Fibroblast of pulmonary artery (primary cell): ENCODE data around the gene ZDHHC18.
A peak's percentile ranks its signal among the peaks of the same experiment; 100 is the strongest.

Source experiments
- DNase-seq: peaks from one replicate; pipeline ENCODE4 v3.0.0-alpha.2; 2010; ENCODE audit warnings: low read depth
- H3K4me3 ChIP-seq: replicated peaks from 2 replicates; pipeline ENCODE4 v1.5.1; 2011; ENCODE audit warnings: low read depth, mild to moderate bottlenecking, control low read depth, low read length, moderate library complexity
- TF ChIP-seq, protein P1 (sequence below): IDR thresholded peaks from 2 replicates; pipeline ENCODE4 v1.5.1; 2011; ENCODE audit warnings: mild to moderate bottlenecking, control low read depth, low read length, inconsistent platforms; ENCODE audit errors: missing control alignments

ZDHHC18 gene

DNA sequence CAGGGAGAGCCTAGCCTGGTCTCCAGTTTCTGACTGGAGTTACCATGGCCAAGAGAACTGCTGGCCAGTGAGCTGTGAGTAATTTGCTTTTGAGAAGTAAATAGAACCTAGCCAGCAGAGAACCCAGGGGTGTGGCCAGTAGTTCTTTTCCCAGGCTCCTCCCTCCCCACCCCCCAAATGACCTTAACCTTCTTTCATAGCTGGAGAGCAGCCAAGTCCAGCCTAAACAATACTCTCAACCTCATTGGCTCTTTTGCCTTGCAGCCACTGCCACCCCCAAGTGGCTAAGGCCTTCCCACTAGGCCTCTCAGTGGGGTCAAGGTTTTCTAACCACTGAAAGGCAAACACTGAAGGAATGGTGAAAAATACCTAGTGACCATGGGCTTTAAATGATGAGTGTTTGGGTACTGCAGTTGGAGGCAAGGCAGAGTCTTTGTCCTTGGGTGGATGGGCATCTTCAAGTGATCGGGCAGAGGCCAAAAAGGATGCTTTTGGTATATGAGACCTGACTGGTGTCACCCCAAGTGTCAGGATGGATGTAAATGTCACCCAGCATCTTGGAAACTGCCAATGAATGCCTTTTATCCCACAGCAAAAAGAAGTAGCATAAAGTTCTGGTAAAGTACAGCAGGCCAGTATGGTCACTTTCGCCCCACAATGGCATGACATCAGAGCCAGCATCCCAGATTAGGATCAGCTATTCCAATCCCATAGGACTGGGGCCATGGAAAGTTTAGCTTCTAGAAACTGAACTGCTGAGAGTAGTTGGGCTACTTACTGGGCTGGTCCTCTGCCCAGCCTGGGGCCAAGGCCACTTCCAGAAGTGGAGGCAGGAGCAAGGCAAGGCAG is 42.2 kb upstream of the ZDHHC18 start:
- DNase-seq, result peak; percentile 86
- TF ChIP-seq, protein P1, sequence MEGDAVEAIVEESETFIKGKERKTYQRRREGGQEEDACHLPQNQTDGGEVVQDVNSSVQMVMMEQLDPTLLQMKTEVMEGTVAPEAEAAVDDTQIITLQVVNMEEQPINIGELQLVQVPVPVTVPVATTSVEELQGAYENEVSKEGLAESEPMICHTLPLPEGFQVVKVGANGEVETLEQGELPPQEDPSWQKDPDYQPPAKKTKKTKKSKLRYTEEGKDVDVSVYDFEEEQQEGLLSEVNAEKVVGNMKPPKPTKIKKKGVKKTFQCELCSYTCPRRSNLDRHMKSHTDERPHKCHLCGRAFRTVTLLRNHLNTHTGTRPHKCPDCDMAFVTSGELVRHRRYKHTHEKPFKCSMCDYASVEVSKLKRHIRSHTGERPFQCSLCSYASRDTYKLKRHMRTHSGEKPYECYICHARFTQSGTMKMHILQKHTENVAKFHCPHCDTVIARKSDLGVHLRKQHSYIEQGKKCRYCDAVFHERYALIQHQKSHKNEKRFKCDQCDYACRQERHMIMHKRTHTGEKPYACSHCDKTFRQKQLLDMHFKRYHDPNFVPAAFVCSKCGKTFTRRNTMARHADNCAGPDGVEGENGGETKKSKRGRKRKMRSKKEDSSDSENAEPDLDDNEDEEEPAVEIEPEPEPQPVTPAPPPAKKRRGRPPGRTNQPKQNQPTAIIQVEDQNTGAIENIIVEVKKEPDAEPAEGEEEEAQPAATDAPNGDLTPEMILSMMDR, result no peak
- H3K4me3 ChIP-seq, result no peak overlapping the region

DNA sequence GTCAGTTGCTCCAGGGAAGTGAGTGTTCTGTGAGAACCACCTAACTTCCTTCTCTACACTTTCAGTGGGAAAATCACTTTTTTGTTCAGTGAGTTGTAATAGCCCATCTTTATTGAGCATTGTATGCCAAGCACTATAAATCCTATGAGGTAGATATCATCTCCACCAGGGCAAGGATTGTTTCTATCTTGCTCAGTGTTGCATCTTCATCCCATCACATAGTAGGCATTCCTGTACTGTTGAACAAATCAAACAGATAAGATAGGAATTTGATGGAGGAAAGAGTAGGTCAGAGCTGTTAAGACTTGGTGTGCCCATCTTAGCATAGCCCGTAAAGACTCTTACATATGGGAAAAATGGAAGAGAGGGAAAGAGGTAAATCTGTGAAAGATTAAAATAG is 41.6 kb upstream of the ZDHHC18 start:
- H3K4me3 ChIP-seq, result no peak overlapping the region
- DNase-seq, result no peak
- TF ChIP-seq, protein P1, result no peak

DNA sequence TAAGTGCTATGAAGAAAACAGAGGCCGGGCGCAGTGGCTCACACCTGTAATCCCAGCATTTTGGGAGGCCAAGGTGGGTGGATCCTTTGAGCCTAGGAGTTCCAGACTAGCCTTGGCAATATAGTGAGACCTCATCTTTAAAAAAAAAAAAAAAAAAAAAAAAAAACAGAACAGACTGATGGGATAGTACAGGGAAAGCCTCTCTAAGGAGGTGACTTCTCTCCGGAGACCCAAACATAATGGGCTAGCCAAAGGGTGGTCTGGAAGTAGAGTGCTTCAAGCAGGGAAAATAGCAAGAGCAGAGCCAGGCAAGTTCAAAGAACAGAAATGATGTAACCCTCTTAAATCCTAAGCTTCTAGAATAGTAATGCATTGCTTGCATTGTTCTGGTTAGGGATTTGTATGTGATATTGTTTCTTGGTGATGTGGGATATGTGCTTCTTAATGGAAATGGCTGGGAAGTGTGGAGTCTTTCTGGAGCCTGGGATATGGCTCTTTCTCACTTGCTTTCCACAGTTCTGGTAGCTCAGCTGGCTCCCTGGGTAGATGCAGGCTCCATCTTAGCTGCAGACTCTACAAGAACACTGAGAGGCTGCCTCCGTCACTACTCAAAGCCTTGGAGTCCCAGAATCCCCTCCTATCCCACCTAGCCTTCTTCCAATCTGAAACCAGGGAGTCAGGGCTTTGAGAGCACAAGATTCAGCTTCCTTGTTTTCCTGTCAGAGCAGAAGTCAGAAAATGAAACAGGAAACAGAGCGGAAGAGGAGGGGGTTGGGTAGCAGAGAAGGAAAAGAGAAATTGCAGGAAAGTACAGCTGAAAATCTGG is 40.7 kb upstream of the ZDHHC18 start:
- H3K4me3 ChIP-seq, result no peak overlapping the region
- peak; percentile 45 for DNase-seq
- TF ChIP-seq, protein P1, result no peak

DNA sequence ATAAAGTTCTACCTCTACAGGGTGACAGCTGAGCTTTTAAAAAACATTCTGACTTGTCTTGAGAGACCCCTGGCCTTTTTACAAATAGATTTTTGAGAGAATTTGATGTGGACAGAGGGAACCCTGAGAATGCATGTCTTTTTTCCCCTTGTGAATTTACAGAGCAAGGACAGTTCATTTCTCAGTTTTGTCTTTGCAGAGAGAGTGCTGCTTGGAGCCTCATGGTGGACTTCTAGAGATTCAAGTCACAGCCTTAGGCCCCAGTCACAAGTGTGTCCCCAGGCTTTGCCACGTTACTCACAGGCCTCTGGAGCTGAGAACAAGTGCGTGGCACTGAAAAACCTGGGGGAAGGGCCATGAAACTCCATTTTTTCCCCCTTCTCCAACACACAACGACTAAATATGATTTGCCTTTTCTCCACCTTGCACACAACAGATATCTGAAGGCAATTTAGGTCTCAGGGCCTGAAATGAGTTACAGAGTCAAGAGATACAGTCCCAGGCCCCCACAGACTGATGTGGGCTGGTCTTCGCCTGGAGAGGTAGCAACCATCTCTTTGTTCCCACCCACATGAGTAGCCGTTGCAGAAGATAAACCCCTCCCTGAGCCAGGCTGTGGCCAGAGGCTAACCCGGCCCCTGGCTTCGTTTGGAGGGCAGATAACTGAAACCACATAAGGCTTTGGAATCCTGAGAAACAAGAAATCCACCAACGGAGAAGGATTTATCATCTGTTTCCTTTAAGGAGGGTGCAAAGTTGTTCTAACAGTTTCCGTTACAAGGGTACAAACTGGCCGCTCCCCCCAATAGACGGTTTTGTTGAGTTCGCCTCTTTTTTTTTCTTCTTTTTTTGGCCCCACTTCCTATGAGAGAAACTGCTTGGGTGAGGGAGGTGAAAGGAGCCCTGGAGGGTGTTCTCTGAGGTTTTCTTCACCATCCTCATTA is 39.8 kb upstream of the ZDHHC18 start:
- peak; percentile 86 for DNase-seq
- H3K4me3 ChIP-seq, result peak overlapping the region; percentile 79
- TF ChIP-seq, protein P1, result no peak

DNA sequence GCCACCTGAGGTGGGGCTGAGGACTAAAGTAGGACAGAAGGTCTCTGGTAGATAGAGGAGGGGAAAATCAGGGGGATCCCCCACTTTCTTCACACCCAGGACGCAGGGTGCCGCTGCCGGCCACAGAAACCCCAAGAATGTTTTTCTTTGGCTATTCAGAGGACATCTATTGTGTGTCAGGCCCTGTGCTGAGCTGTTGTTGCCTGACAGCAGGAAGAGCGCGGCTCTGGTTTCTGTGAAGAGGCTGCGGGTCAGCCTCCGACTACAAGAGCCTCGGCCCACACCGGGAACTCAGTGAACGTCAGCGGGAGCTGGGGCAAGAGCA is 39.1 kb upstream of the ZDHHC18 start:
- DNase-seq, result peak; percentile 57
- peak overlapping the region; percentile 79 for H3K4me3 ChIP-seq
- TF ChIP-seq, protein P1, result no peak

DNA sequence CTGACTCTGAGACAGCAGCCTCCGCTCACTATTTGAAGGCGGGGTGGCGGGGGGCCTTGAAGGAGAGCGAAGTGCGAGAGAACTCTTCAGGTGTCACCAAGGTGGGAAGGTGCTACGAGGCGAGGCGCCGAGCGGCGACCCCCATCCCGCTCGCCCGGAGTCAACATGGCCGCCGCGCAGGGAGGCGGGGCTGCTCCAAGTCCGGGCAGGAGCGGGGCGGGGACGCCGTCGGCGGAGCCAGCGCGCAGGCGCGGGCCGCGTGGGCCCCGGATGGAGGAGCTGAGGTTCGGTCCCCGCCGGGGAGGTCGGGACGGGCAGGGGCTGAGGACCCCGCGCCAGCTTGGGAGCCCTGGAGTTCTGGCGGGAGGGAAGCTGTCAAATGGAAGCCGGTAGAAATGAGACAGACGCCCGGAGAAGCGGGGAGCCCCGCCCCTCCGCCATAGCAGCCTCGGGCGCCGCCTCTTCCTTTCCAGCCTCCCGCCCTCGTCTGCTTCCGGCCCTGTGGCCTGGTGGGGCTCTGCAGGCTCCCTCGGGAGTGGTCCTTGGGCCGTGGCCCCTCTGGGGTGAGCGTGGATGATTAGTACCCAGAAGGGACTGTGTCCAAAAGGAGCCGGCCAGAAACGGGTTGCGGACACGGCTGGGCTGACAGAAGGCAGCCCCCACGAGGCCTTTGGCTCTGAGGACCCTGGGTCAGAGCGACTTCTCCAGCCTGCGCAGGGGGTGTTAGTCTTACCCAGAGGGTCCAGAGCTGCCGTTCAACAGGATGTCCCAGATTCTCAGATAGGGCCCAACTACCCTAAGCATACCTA is 38.6 kb upstream of the ZDHHC18 start, which contains the start of gene PIGV:
Gene PIGV, plus strand, starts transcription at position 245 of the 809 bp plus-strand sequence. CDS start 2,866 bp downstream, outside the sequence.
- peak; percentile 81 for DNase-seq
- TF ChIP-seq, protein P1, result no peak
- peak within 1 kb of the TSS; percentile 79 for H3K4me3 ChIP-seq
